ENCODE data around the gene TTLL1.
"Not testable (repeated sequence)": the region's sequence is repeated elsewhere in the genome, so short reads cannot be mapped to it uniquely, and the experiment has no call there.

- TF ChIP-seq CTCF (IDR thresholded peaks at IDR 0.05; ENCODE audit: borderline replicate concordance, extremely low read depth, low read length, poor library complexity, severe bottlenecking); EZH2 (IDR thresholded peaks at IDR 0.05; ENCODE audit: borderline replicate concordance, low read depth, low read length, severe bottlenecking): not testable (repeated sequence)
These were observed 15.8 kb upstream of the TTLL1 start for GRCh38 chr22:43104950-43105349.
